ENCODE measurements around the gene MATK.
A peak's percentile ranks its signal among the peaks of the same experiment; 100 is the strongest.

MATK gene, protein sequence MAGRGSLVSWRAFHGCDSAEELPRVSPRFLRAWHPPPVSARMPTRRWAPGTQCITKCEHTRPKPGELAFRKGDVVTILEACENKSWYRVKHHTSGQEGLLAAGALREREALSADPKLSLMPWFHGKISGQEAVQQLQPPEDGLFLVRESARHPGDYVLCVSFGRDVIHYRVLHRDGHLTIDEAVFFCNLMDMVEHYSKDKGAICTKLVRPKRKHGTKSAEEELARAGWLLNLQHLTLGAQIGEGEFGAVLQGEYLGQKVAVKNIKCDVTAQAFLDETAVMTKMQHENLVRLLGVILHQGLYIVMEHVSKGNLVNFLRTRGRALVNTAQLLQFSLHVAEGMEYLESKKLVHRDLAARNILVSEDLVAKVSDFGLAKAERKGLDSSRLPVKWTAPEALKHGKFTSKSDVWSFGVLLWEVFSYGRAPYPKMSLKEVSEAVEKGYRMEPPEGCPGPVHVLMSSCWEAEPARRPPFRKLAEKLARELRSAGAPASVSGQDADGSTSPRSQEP

DNA sequence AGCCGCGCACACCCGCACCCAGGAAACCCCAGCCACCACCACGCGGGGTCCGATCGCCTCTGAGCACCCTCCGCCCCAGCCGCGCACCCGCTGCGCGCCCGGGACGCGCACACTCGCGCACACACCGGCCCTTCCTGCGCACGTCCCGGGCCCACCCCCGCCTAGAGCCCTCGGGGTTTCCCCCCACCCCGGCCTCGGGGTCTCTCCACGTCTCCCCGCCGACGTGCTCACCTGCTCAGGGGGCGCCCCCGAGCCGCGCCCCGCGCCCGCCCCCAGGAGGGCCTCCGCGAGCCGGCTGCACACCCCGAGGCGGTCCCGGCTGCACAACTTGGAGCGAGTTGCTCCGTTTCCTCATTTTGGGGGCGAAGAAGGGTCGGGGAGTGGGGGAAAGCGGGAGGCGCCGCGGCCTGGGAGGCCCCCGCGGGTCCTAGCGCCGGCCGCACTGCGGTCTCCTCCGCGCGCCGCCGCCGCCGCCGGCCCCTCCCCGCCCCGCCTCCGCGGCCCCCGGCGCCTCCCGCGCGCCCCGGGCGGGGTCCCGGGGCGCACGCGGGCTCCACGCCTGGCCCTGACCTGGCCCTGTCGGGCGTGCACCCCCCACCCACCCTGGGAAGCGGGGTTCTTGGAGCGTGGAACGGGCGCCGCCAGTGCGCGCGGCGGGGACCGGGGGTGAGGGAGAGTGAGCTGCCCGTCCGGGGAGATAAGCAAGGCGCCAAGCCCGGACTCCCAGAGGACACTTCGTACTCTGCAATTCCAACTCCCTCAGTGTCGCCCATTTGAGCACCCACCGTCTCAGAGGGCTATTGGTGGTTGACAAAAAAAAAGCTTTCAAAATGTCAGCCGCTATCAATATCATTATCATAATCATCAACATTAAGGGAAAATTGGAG lies at the start of gene MATK:
TSS of gene MATK (minus strand) at position 444 of the 887 bp plus-strand sequence. CDS start 1,246 bp downstream, outside the sequence.
- peak; percentile 71 for DNase-seq

DNA sequence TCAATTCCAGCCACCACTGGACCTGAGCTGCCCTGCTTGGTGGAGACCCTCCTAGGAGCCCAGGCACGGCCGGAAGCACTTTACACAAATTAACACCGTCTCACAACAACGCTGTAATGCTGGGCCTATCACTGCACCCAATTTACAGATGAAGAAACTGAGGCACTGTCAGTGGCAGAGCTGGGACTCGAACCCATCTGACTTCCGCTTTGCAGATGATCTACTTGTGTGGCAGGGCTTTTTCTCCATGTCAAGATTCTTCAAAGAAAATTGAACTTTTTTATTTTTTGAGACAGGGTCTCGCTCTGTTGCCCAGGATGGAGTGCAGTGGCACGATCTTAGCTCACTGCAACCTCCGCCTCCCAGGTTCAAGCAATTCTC lies 48.9 kb upstream of the MATK start:
- DNase-seq = no peak

- no peak for DNase-seq
Observed at GRCh38 chr19:3834349-3835054, 48.3 kb upstream of the MATK start.

GRCh38 chr19:3833578-3834348 lies 47.6 kb upstream of the MATK start:
- DNase-seq = no peak

DNA sequence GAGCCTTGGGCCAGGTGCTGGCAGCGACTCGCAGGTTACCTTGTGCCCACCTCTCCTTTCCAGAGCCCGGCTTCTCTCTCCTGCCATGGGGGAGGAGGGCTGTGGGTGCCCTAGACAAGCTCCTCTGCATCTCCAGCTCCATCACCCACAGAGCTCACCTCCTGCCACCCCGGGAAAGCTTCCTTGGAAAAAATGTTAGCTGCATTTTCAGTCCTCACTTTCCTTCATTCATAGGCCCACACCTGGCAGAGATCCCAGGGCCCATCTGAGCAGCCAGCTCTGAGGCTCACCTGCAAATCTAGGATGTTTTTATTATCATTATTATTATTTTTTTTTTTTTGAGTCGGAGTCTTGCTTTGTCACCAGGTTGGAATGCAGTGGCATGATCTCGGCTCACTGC lies 45.8 kb upstream of the MATK start:
- DNase-seq = no peak

- DNase-seq = no peak
Observed at GRCh38 chr19:3831601-3832000, 45.4 kb upstream of the MATK start.

DNA sequence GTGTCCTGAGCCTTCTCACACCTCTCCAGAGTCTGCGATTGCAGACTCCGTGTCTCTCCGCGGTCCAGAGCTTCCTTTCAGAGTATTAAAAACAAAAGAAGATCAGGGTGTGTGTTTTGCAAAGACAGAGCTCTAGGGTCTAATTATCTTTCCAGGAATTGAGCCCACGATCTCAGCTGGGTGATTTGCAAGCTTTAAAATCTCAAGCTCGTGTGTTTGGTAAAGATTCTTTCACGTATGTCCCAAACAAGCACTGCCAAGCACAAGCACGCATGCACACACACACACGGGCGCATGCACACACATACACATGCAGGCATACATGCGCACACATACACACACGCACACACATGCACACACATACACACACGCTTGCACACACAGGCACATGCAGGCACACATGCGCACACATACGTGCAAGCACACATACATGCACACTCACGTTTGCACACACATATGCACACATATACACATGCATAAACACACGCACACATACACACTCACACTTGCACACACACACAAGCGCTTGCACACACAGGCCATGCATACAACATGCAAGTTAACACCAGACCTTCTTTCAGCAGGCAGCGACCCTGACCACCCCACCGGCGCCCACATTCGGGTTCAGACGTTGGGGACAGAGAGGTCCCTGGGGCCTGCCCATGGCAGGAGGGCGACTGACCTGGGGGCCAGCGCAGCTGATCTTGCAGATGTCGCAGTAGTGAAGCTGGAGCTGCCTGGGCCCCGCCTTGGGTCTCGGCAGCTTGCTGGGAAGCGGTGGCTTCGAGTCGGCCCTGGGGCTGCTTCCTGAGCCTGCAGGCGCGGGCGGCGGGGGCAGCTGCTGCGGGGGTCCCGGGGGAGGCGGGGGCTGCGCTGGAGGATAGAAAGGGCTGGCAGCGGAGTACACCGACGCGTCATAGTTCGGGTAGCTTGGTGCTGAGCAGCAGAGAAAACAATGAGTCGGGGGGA lies 44.7 kb upstream of the MATK start:
- no peak for DNase-seq

DNA sequence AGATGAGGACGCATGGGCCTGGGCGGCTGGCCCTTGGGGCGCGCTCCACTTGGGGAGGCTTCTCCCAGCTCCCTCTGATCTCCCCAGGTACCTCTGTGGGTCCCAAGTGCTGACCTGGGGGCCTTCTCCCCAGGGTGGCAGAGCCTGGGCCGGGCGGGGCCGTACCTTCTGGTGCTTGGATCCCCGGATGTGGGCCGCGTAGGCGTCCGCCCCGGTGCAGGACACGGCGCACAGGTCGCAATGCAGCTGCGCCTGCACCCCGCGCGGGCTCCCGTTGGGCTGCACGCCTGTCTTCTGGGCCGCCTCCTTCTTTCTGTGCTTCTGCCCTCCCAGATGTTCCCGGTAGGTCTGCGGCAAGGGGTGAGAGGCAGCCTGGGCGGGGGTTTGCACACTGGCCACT lies 41.1 kb upstream of the MATK start:
- no peak for DNase-seq

- no peak for DNase-seq
Observed at GRCh38 chr19:3826163-3826562, 40.0 kb upstream of the MATK start.

- no peak for DNase-seq
Observed at GRCh38 chr19:3825286-3825956, 39.2 kb upstream of the MATK start.

DNA sequence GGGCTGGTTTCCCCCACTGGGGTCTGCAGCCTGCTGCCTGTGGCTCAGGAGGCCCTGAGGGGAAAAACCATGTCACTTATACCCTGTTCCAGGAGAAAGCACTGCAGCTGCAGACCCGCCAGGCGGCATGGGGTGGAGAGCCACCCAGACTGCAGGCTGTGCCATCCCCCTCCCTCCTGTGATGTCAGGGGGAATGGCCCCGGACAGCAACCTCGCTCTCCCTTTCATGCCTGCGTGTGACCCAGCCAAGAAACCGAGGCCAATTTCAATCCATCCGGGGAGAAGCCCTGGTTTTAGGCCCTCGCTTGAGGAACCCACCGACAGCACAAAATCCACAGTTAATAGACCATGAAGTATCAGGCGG lies 37.2 kb upstream of the MATK start:
- DNase-seq = no peak

DNA sequence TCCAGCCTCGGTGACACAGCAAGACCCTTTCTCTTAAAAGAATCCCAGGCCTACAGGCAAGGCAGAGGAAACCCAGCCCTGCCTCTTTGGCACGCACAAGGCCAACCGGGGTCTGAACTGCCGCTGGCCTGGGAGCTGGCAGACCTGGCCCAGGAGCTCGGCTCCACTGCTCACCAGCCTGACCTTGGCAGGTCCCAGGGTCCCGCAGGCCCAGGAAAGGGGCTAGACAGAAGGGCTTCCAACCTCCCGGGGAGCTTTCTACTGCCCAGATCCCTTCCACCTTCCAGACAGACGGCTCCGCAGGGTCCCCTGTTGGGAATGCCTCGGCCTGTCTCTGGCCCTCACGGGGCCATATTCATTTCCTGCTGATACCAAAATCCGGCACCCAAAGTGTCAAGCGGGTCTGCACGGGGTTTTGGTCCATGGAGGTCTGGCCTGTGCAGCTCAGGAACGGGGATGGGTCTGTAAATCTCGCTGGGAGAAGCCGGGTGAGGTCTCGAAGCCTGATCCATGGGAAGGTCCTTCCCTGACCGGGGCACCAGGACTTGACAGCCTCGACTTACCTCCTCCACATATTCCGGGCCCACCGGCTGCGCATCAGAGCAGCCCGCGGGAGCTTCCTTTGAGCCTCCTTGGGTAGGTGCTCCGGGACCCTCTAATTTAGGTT lies 36.6 kb upstream of the MATK start:
- DNase-seq = no peak

DNA sequence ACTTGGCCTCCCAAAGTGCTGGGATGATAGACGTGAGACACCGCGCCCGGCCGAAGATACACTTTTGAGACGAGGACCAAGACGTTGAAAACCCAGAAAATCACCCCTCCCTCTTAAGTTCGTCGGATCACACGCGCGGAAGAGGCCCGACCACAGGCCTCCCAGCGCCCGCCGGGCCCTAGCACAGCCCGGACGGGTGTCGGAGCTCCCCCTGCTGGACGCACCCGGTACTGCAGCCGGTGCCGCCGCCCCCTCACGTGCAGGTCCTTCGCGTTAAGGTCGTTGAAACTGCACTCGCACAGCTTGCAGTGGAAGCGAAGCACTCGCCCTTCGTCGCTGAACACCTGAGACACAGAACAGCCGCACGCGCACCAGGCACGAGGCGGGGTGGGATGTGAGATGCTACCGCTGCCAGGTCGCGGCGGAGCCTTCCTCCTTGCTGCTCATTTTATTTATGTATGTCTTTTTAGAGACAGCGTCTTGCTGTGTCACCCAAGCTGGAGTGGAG lies 35.7 kb upstream of the MATK start:
- DNase-seq = peak; percentile 100

GRCh38 chr19:3821156-3821555 lies 35.0 kb upstream of the MATK start:
- DNase-seq = no peak

- no peak for DNase-seq
Observed at GRCh38 chr19:3819989-3820388, 33.8 kb upstream of the MATK start.

DNA sequence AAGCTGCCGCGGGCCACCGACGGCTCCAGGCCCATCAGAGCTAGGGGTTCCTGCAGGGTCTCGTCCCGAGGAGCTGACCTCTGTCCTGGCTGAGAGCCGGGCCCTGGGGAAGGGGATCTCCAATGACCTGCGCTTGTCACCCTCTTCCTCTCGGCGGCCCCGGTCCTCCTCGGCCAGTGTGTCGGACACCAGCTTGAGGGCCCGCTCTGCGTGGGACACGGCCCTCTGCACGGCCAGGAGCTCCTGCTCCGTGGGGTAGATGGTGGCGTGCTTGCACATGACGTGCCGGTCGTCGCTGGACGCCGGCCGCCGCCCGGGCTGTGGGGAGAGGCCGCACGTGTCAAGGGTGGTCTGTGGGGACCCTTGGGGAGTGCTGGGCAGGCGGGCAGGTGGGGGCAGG lies 32.7 kb upstream of the MATK start:
- DNase-seq = no peak

GRCh38 chr19:3818466-3818865 lies 32.3 kb upstream of the MATK start:
- no peak for DNase-seq

- no peak for DNase-seq
Observed at GRCh38 chr19:3817761-3818160, 31.6 kb upstream of the MATK start.

GRCh38 chr19:3816566-3817218 lies 30.5 kb upstream of the MATK start:
- no peak for DNase-seq

All from activated CD8-positive, alpha-beta memory T cell treated with anti-CD3 and anti-CD28 coated beads, Interleukin-2, amount 50 U/mL, for 48 hours (primary cell).